IPS-20b (cell line): Measurements from ENCODE around the gene NUDT16L1.

Source experiments
- H3K27ac ChIP-seq: one replicate; pipeline ENCODE4 v1.5.1; 2013; ENCODE audit warnings: low read length
- H3K27me3 ChIP-seq: 2 replicates; pipeline ENCODE4 v1.6.1; 2013; ENCODE audit warnings: mild to moderate bottlenecking, low read length, inconsistent platforms; ENCODE audit not compliant: insufficient read depth
- H3K36me3 ChIP-seq: 2 replicates; pipeline ENCODE4 v1.6.1; 2013; ENCODE audit warnings: low read depth, mild to moderate bottlenecking, inconsistent platforms, low read length, moderate library complexity; ENCODE audit not compliant: insufficient read depth
- H3K4me1 ChIP-seq: 2 replicates; pipeline ENCODE4 v1.6.1; 2013; ENCODE audit warnings: mild to moderate bottlenecking, control low read depth, inconsistent platforms, low read length, moderate library complexity; ENCODE audit not compliant: insufficient read depth
- H3K4me3 ChIP-seq: 2 replicates; pipeline ENCODE4 v1.5.1; 2013; ENCODE audit warnings: mild to moderate bottlenecking, low read length, inconsistent platforms
- H3K9ac ChIP-seq: 2 replicates; pipeline ENCODE4 v1.6.1; 2013; ENCODE audit warnings: low read depth, mild to moderate bottlenecking, inconsistent platforms, low read length, moderate library complexity
- H3K9me3 ChIP-seq: 2 replicates; pipeline ENCODE4 v1.6.1; 2013; ENCODE audit warnings: mild to moderate bottlenecking, low read depth, low read length, inconsistent platforms; ENCODE audit not compliant: insufficient read depth

The NUDT16L1 gene

DNA sequence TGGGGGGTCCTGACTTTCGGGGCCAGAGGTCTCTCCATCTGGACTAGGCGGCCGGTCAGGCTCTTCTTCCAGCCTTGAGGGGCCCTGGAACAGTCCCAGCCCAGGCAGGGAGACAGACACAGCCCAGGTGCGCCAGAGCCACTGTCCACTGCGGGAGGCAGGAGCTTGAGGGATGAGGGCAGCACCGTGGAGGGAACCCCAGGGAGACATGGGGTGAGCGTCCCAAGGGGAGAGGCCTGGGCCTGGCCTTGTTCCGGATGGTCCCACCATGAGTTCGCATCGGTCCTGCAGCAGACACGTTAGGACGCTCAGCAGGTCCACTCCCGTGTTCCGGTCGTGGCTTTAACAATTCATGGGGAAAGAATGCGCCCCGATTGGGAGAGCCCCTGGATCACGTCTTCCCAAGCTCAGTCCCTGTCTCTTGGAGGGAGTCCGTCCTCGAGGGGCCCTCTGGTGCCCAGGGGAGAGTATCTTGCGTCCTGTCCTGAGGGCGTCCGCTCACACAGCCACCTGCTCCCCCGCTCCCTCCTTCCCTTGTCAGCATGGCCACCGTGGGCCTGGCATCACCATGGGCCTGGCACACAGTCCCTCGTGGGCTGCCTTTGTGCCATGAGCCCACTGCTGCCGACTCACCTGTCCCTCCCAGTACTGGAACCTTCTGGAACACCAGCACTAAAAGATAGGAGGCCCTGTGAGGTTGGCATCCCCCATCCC is 6.7 kb upstream of the NUDT16L1 start:
- H3K9ac ChIP-seq: no peak overlapping the region
- H3K27me3 ChIP-seq: no peaks in the 10 kb centered on the region
- H3K9me3 ChIP-seq: no peaks in the 10 kb centered on the region
- H3K4me1 ChIP-seq: no peaks in the 10 kb centered on the region
- no peak overlapping the region for H3K4me3 ChIP-seq
- H3K27ac ChIP-seq: no peak overlapping the region
- H3K36me3 ChIP-seq: peaks cover 25% of the 10 kb centered on the region; the same call in 1 of the 2 replicates

DNA sequence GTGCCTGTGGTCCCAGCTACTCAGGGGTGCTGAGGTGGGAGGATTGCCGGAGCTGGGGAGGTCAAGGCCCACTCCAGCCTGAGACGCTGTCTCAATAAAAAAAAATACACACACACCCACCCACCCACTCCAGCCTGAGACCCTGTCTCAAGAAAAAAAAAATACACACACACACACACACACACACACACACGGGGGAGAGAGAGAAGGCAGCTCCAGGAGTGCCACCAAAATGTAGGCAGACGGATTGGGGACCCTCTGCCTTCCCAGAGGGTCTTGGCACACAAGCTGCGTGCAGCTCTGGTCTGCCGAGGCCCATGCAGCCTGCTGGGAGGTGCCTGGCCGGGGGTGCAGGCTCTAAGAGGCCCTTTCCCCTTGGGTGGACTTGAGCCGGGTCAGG is 5.9 kb upstream of the NUDT16L1 start:
- no peak overlapping the region for H3K4me3 ChIP-seq
- H3K4me1 ChIP-seq: no peaks in the 10 kb centered on the region
- H3K36me3 ChIP-seq: peaks cover 25% of the 10 kb centered on the region; the same call in 1 of the 2 replicates
- H3K9me3 ChIP-seq: no peaks in the 10 kb centered on the region
- no peaks in the 10 kb centered on the region for H3K27me3 ChIP-seq
- no peak overlapping the region for H3K9ac ChIP-seq
- no peak overlapping the region for H3K27ac ChIP-seq

DNA sequence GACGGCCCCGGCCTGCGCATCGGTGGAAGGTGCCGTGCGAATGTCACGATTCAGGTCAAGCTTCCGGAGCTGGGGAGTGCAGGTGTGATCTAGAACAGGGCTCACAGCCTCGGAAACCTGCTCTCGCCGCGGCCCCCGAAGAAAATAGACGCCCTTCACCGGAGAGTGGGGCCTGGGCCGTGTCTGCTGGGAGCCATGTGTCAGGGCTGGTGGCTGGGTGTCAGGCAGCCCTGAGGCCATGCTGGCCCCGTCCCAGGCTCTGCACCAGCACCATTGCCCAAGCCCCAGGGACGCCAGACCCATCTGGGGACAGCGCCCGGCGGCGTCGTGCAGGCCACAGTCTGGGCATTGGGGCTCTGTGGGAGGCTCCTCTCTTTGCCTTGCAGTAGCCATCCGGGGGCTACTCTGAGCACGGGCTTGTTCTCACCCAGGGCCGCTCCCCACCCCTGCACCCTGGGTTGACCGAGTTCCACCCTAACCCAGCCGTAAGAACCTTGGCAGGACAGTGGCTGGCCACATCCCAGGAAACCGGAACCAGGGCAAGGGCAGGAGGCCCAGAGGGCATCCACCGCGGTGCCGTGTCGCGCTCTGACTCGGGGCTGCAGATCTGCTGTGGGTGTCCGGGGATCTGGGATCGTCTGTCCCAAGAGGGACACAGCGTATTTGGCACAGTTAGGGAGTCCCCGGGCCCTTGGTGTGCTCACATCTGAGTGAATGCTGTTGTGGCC is 5.3 kb upstream of the NUDT16L1 start:
- Histone ChIP-seq H3K36me3 (peaks cover 25% of the 10 kb centered on the region; the same call in 1 of the 2 replicates), H3K9ac (no peak overlapping the region), H3K4me3 (no peak overlapping the region), H3K27ac (no peak overlapping the region), H3K4me1 (no peaks in the 10 kb centered on the region), H3K27me3 (no peaks in the 10 kb centered on the region), H3K9me3 (no peaks in the 10 kb centered on the region)

- Histone ChIP-seq H3K9ac (no peak overlapping the region; the same call in 1 of the 2 replicates), H3K27me3 (no peaks in the 10 kb centered on the region), H3K4me3 (no peak overlapping the region), H3K36me3 (peaks cover 19% of the 10 kb centered on the region; the same call in 1 of the 2 replicates), H3K4me1 (no peaks in the 10 kb centered on the region), H3K27ac (no peak overlapping the region), H3K9me3 (no peaks in the 10 kb centered on the region)
Measured at GRCh38 chr16:4688674-4689045, 4.7 kb upstream of the NUDT16L1 start.

DNA sequence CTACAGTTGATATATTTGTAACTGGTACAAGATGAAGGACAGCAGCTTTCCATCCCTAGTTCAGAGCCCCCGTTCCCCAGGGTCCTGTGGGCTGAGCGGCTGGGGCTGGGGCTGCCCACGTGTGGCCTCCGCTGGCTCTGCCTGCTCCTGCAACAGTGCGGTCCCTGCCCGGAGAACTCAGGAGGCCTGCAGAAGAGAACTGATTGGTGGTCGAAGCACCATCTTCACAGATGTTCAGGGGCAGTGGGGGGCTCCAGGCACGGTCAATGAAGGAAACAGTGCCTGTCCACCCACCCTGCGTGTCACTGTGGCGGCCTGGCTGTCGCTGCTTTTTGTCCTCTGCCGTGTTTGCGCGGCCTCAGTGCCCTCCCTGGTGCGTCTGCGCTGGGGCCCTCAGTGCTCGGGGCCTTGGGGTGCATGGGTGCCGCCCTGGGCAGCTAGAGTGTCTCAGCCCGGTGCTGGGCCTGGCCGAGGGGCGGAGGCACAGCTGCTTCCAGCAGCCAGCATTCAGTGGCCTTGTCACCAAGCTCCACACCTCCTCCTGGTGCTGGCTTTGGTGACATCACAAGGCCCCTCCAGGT is 4.2 kb upstream of the NUDT16L1 start:
- no peak overlapping the region; the same call in 1 of the 2 replicates for H3K9ac ChIP-seq

GRCh38 chr16:4689864-4690704 is 3.3 kb upstream of the NUDT16L1 start:
- Histone ChIP-seq H3K36me3 (peaks cover 8% of the 10 kb centered on the region), H3K27ac (no peak overlapping the region), H3K4me1 (no peaks in the 10 kb centered on the region)

More for the DNA sequence above, 4.2 kb upstream of the NUDT16L1 start:
- Histone ChIP-seq H3K9me3 (no peaks in the 10 kb centered on the region), H3K4me3 (no peak overlapping the region), H3K27ac (no peak overlapping the region), H3K4me1 (no peaks in the 10 kb centered on the region), H3K27me3 (no peaks in the 10 kb centered on the region), H3K36me3 (peaks cover 15% of the 10 kb centered on the region; the same call in 1 of the 2 replicates)

DNA sequence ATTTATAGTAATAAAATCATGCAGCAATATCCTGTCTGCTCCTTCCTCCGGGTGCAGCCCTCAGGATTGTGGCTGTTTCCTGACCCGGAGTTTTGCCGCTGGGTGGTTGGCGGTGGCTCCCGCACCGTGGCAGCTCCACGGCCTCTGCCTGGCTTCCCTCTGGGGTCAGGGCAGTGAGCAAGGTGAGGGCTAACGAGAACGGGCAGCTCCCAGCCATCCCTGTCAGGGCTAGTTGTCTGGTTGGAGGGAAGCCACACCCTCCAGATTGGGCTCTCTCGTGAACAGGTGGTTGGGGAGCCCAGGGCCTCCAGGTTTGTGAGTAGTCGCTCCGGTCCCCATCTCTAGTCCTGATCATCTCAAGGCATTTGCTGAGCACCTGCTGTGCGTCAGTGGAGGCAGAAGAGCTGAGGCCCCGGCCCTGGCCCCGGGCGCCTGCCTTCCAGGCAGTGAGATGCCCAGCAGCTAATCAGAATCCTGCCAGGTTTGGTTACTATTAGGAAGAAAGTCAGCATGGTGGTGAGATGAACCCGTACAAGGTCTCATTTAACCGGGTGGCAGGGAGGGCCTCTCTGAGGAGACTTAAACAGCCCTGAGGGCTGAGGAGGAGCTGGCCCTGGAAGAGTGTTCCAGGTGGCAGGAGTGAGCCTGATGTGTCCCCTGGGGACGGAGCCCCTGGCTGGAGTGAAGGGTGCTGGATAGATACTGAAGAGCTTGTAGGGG is 2.3 kb upstream of the NUDT16L1 start:
- H3K27ac ChIP-seq: no peak overlapping the region
- no peaks in the 10 kb centered on the region for H3K9me3 ChIP-seq
- H3K27me3 ChIP-seq: no peaks in the 10 kb centered on the region
- H3K9ac ChIP-seq: no peak overlapping the region
- peaks cover 12% of the 10 kb centered on the region for H3K36me3 ChIP-seq
- no peak overlapping the region for H3K4me3 ChIP-seq
- no peaks in the 10 kb centered on the region for H3K4me1 ChIP-seq

More at GRCh38 chr16:4689864-4690704, 3.3 kb upstream of the NUDT16L1 start:
- Histone ChIP-seq H3K9me3 (no peaks in the 10 kb centered on the region), H3K27me3 (no peaks in the 10 kb centered on the region), H3K9ac (no peak overlapping the region), H3K4me3 (no peak overlapping the region)

DNA sequence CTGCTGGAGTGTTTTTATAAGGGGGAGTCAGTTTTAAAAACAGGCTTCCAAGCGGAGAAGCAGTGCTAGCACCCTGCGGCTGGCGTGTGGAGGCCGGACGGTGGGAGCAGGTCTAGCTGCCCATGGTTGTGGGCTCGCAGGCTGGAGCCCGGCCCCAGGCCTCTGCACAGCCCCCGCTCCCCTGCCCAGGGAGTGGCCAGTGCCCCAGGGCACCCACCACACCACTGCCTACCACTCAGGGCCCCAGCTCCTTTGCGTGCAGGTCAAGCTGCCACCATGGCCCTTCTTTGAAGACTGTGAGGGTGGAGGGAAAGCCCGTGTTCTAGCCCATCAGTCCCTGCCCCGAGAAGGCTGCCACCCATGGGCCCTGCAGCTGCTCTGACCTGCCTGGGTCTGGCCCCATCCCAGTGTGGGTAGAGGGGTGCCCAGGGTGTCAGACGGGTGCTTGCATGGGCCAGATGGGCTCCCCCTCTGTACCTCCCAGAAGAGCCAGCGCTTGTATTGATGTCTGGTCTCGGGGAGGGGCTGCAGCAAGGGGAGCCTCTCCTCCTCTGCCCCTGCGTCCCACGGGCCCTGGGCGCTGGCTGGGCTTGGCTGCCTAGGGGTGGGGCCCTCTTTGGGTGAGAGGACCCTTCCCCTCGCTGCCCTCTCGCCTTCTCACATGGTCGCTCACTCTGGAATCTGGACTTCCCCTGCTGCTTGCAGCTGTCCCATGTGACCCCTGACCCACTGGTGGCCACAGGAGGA is 1.5 kb upstream of the NUDT16L1 start:
- Histone ChIP-seq H3K36me3 (peaks cover 19% of the 10 kb centered on the region), H3K4me3 (no peak overlapping the region), H3K9me3 (no peaks in the 10 kb centered on the region), H3K9ac (no peak overlapping the region), H3K4me1 (no peaks in the 10 kb centered on the region), H3K27me3 (no peaks in the 10 kb centered on the region), H3K27ac (no peak overlapping the region)

DNA sequence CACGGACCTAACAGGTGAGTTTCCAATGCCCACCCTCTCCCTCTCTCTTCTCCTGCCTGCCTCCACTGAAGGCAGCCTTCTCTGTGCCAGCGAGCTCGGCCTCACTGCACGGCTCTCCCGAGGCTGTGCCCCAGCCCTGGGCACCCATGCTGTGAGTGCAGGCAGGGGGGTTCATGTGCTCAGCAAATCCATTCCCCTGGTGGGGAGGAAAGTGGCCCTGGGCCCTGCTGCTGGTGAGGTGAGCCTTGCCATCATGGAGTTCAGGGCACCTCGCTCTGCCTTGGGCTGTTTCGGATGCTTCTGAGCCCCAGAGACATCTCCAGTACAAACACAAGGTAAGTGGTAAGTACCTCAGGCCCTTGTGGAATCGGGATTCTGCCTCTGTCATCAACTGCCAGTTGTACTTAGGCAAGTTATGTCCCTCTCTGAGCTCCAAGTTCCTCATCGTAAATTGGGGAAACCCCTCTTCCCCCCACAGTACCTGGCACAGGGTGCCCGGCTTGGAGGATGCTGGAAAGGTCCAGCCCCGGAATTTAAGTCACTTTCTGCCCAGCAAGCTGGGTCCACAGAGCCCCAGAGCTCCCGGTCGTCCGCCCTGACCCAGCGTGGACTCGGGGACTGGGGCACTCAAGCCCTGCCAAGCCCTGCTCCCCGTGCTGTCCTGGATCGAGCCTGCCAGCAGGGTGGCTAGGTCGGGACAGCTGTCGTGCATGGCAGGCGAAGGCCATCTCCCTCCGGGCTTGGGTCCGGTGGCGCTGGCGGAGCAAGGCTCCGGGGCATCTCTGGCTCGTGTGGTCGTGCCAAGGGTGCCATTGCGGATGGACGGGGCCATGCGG is 684 bp upstream of the NUDT16L1 start:
- H3K9me3 ChIP-seq: no peaks in the 10 kb centered on the region
- H3K9ac ChIP-seq: peak overlapping the region; percentile 63; the same call in 1 of the 2 replicates
- no peak overlapping the region for H3K27ac ChIP-seq
- H3K36me3 ChIP-seq: peaks cover 26% of the 10 kb centered on the region
- H3K4me3 ChIP-seq: peak overlapping the region; percentile 82
- H3K27me3 ChIP-seq: no peaks in the 10 kb centered on the region
- no peaks in the 10 kb centered on the region for H3K4me1 ChIP-seq
